ENCODE data around the gene BRD7. TPM values are rescaled to one million over a fixed set of nuclear protein-coding genes. Genes with fewer than 3 reads are reported as not detected.
A peak's percentile ranks its signal among the peaks of the same experiment; 100 is the strongest.

BRD7 gene
- total and polyA plus RNA-seq, 10 donors: 39.2 to 69.7 (median 53.4) TPM

DNA sequence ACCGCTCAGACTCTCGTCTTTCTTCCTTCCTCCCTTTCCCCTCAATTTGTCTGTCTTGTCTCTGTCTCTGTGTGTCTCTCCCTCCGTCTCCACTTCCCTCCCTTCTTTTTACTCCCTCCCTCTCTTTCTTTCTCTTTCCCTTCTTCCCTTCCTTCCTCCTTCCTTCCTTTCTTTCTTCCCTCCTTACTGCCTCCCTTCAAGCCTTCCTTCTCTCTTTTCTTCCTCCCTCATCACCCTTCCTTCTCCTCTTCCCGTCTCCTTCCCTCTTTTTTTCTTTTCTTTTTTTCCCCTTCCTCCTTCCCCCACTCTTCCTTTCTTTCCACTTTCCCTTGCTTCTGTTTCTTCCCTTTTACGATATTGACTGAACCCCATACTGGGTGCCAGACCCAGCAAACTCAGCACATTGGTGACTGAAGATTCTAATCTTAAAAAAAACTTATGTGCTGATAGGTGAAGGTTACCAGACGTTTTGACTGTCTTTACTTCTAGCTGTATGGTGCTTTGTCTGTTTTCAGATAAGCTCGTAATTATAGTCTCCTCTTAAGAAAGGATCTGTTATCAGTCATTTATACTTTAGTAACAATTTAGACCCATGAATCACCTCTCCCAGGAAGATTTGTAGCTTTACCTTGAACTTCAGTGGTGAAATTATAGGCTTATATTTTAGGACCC is 481 bp upstream of the BRD7 start:
- Histone ChIP-seq H3K4me3 (peak overlapping the region in 7 of 8 donors; percentile 23 to 100 (median 86)), H3K36me3 (peaks cover 0 to 17% (median 2%) of the 10 kb centered on the region in 6 donors), H3K9me3 (no peaks in the 10 kb centered on the region), H3K27ac (peak overlapping the region in 7 of 8 donors; percentile 57 to 89 (median 81)), H3K4me1 (peaks cover 25 to 50% (median 41%) of the 10 kb centered on the region in 6 donors), H3K27me3 (replicated peaks in 1 of 7) (no peaks in the 10 kb centered on the region)
- no peak for TF ChIP-seq POLR2A (IDR thresholded peaks at IDR 0.05)
- TF ChIP-seq, protein P1, sequence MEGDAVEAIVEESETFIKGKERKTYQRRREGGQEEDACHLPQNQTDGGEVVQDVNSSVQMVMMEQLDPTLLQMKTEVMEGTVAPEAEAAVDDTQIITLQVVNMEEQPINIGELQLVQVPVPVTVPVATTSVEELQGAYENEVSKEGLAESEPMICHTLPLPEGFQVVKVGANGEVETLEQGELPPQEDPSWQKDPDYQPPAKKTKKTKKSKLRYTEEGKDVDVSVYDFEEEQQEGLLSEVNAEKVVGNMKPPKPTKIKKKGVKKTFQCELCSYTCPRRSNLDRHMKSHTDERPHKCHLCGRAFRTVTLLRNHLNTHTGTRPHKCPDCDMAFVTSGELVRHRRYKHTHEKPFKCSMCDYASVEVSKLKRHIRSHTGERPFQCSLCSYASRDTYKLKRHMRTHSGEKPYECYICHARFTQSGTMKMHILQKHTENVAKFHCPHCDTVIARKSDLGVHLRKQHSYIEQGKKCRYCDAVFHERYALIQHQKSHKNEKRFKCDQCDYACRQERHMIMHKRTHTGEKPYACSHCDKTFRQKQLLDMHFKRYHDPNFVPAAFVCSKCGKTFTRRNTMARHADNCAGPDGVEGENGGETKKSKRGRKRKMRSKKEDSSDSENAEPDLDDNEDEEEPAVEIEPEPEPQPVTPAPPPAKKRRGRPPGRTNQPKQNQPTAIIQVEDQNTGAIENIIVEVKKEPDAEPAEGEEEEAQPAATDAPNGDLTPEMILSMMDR (IDR thresholded peaks at IDR 0.05 in 8 of 11, conservative IDR thresholded peaks at IDR 0.05 in 3 of 11): peak in 2 of 11 experiments; percentile 30 to 35
- no peak for DNase-seq
- WGBS, 5 donors: 22 to 37% (median 24%) methylated on average over 5 to 7 of the region's 7 CpGs
- intact Hi-C loops (cut with DNase I; ENCODE audit: low total_unique reads): loop anchor here (10.0 kb wide), 2 partner anchors 296 to 436 kb away; no protein-coding TSS in a partner anchor

DNA sequence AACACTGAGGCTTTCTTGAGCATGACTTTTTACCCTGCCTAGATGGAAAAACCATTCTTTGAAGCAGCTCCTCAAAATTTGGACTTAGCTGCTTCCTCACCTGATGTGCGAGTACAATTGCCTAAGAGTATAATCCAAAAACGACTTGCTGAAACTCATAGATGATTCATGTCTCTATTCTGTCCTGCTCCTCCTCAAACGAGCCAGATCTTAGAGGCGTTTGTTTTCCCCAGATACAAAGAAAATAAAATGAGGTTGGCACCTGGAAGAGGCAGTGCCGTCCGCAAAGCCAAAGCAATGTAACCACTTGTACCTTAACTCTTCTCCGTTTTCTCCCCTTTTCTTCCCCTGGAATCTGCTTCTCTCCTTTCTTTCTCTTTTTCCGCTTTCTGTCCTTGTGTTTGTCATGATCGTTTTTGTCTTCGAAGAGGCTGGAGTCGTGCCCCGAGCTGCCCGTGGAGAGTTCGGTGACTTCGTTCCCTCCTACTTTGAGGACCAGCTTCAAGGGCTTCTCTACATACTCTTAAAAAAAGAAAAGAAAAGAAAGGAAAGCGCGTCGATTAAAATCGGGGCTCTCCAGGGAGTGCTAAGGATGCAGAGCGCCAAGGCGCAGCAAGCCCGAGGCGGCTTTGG is 895 bp downstream of the BRD7 start:
- H3K27ac ChIP-seq: peak overlapping the region; percentile 60 to 89 (median 78)
- 4 to 10% (median 8%) methylated on average over 23 of the region's 23 CpGs for WGBS, 5 donors
- H3K4me1 ChIP-seq: peaks cover 25 to 64% (median 44%) of the 10 kb centered on the region in 6 donors
- intact Hi-C loops (cut with DNase I; ENCODE audit: low total_unique reads): loop anchor here (10.0 kb wide), 2 partner anchors 297 to 437 kb away; no protein-coding TSS in a partner anchor
- no peaks in the 10 kb centered on the region for H3K9me3 ChIP-seq
- no peaks in the 10 kb centered on the region for H3K27me3 ChIP-seq (replicated peaks in 1 of 7)
- H3K4me3 ChIP-seq: peak overlapping the region; percentile 86 to 100 (median 96)
- TF ChIP-seq POLR2A (IDR thresholded peaks at IDR 0.05): no peak
- H3K36me3 ChIP-seq: peaks cover 0 to 31% (median 7%) of the 10 kb centered on the region in 6 donors
- DNase-seq: no peak

DNA sequence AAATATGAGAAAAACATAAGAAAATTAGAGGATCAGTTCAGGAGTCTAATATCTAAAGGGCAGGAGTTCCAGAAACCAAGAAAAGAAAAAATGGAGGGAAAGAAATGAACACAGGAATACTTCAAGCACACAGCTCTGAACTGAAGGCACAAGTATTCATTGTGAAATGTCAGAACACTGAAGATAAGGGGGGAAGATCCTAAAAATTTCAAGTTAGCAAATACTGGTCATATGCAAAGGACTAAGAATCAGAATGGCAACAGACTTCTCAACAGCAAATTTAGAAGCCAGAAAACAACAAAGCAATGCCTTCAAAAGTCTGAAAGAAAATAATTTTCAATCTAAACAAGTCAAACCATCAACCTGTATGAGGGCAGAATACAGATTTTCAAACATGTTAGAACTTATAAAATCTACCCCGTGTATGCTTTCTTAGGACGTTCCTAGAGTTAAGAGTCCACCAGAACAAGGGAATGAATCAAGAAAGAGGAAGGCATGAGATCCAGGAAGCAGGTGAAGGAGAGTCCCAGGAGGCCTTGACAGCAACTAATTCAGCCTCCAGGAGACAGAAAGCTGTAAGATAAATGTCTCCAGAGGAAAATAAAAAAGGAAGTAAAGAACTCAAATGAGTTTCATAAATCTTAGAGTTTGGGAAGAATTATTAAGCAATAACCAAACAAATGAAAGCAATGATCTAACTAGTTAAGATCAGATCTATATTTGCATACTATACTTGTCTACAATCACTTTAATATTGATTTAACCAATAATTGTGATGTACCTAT is 2.8 kb downstream of the BRD7 start:
- no peak for TF ChIP-seq POLR2A (IDR thresholded peaks at IDR 0.05)
- TF ChIP-seq, protein P1 (IDR thresholded peaks at IDR 0.05 in 8 of 11, conservative IDR thresholded peaks at IDR 0.05 in 3 of 11): no peak
- Histone ChIP-seq H3K36me3 (peaks cover 0 to 50% (median 14%) of the 10 kb centered on the region in 6 donors), H3K4me1 (peaks cover 25 to 83% (median 46%) of the 10 kb centered on the region in 6 donors), H3K27me3 (replicated peaks in 1 of 7) (no peaks in the 10 kb centered on the region), H3K4me3 (no peak overlapping the region), H3K9me3 (no peaks in the 10 kb centered on the region), H3K27ac (peak overlapping the region in 1 of 8 donors; percentile 14)
- DNase-seq: no peak
- intact Hi-C loops (cut with DNase I; ENCODE audit: low total_unique reads): loop anchor here (10.0 kb wide), 2 partner anchors 299 to 439 kb away; no protein-coding TSS in a partner anchor
- 17 to 34% (median 19%) methylated on average over 2 of the region's 2 CpGs for WGBS, 5 donors

DNA sequence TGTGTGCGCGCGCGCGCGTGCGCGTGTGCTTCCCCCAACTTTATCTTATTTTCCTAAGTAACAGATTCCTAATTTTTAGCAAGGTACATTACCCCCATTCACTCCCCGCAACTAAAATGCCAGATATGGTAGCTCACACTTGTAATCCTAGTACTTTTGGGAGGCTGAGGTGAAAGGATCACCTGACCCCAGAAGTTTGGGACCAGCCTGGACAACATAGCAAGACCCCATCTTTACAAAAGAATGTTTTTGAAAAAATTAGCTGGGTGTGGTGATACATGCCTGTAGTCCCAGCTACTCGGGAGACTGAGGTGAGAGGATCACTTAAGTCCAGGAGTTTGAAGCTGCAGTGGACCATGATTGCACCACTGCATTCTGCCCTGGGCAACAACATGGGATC is 5.1 kb downstream of the BRD7 start:
- Histone ChIP-seq H3K27ac (no peak overlapping the region), H3K4me3 (no peak overlapping the region), H3K36me3 (peaks cover 0 to 71% (median 25%) of the 10 kb centered on the region in 6 donors), H3K9me3 (no peaks in the 10 kb centered on the region), H3K27me3 (replicated peaks in 1 of 7) (no peaks in the 10 kb centered on the region), H3K4me1 (peaks cover 25 to 97% (median 52%) of the 10 kb centered on the region in 6 donors)
- 52 to 92% (median 88%) methylated on average over 10 of the region's 10 CpGs for WGBS, 5 donors
- no peak for DNase-seq
- TF ChIP-seq POLR2A (IDR thresholded peaks at IDR 0.05) (no peak), POLR2AphosphoS5 (IDR thresholded peaks at IDR 0.05) (no peak)
- TF ChIP-seq, protein P1 (IDR thresholded peaks at IDR 0.05 in 8 of 11, conservative IDR thresholded peaks at IDR 0.05 in 3 of 11): no peak
- intact Hi-C loops (cut with DNase I; ENCODE audit: low total_unique reads): loop anchor here (10.0 kb wide), 2 partner anchors 301 to 441 kb away; no protein-coding TSS in a partner anchor
